ENCODE measurements around the gene TWIST2.
A peak's percentile ranks its signal among the peaks of the same experiment; 100 is the strongest.

TWIST2 gene

DNA sequence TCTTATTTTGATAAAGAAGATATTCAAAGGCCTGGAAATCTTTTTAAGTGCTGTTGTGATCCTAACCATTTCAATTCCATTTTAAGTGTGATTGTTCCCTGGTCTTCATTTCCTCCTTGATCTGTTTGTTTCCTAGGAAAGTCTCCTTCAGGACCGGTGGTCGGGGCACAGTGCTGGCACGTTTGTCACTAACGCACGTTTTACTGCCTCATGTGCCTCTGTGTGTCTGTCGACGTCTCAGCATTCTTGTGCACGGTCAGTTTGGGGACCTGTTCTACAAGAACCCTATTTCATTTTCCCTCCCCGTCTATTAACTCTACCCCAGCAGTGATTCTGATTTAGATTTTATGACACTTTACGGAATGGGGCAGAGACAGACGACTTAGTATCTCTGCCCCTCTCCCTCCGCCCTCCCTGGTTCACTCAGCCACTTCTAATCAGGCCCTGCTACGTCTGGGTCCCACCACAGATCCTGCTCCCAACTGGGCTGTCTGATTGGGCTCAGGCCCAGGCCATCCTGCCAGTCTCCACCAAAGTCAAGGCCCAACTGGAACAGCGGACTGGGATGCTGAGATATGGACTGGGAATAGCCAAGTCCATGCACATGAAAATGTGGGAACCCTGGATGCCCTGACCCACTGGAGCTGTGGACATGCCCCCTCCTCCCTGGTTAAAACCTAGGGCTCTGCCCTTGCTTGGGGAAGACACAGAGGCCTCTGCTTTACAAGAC, 95.6 kb downstream of the TWIST2 start:
- no peak for DNase-seq

DNA sequence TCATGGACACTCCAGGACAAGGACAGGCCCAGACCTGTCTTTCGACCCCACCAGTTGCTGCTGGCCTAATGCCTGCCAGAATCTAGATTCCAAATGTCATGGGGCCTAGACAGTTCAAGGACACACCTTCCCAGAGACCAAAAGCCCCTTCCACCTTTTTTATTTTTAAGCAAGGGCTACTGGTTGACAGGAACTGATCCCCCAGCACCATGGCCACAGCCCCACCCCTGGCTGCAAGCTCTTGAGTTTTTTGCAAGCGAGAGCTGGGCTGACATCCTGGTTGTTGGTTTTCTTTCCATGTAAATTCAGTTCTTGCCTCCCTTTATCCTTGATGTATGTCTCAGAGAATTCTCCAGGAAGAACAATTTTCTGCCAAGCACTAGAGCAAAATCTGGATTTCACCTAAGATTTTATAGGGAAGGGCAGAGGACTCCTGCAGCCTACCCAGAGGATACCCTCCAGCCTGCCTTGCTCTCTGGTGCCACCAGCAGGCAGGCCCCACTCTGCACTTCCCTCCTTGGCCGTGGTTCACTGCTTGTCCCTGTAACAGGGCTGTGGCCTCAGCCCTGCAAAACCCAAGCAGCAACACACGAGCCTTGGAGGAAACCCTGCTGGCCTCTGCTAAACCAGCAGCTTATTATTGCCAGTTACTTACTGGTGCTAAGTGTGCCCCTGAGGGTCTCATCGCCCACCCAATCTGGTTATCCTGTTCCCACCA, 97.7 kb downstream of the TWIST2 start:
- DNase-seq = peak; percentile 9

DNA sequence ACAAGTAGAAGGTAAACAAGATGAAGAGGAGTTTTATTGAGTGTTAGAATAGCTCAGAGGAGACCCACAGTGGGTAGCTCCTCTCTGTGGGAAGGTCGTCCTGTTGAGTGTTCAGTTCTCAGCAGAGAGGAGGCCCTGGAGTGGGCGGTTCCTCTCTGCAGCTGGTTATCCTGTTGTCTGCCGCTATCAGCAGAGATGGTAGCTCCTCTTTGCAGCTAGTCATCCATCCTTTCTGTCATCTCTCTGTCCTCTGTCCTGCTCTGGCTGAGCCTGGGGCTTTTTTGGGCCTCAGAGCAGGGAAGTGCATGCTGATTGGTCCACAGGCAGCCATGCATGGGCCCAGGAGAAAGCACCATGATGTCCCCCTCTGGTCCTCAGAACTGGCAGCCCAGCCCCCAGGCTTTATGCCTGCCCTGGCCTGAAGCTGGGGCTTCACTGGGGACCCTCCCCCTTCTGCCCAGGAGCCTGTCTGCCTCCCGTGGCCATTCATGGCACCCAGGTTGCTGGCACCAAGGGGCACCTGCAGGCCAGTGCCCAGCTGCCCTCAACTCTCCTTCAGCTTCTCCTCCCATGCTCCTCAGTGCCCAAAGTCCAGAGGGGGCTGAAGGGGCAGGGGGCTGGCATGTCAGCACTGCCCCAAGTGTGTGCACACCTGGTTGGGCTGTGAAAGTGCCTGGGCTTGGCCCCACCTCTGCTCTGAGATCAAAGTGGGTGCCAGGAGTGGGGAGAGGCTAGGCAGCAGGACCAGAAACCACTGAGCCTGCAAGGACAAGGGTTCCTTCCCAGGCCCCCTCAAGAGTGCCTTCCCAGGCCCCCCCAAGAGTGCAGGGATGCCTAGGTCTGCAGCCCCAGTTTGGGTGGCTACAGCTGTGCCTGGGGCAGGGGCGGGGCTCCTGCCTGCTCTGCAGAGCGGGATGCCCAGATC, 98.7 kb downstream of the TWIST2 start:
- DNase-seq = no peak

DNA sequence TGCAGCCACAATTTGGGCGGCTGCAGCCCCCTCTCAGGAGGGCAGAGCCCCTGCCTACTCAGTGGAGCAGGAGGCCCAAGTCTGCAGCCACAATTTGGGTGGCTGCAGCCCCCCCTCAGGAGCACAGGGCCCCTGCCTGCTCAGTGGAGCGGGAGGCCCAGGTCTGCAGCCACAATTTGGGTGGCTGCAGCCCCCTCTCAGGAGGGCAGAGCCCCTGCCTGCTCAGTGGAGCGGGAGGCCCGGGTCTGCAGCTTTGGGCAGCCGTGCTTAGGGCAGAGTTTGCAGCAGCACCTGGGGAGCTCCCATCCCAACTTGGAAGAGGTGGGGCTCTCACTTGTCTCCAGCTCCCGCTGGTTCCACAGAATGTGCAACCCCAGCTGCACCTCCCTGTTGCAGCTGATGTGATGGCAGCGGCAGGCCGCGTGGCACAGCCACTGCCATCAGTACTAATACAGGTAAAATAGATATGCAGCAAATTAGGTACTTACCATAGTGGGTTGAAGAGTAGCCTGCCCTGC, 99.4 kb downstream of the TWIST2 start:
- no peak for DNase-seq

DNA sequence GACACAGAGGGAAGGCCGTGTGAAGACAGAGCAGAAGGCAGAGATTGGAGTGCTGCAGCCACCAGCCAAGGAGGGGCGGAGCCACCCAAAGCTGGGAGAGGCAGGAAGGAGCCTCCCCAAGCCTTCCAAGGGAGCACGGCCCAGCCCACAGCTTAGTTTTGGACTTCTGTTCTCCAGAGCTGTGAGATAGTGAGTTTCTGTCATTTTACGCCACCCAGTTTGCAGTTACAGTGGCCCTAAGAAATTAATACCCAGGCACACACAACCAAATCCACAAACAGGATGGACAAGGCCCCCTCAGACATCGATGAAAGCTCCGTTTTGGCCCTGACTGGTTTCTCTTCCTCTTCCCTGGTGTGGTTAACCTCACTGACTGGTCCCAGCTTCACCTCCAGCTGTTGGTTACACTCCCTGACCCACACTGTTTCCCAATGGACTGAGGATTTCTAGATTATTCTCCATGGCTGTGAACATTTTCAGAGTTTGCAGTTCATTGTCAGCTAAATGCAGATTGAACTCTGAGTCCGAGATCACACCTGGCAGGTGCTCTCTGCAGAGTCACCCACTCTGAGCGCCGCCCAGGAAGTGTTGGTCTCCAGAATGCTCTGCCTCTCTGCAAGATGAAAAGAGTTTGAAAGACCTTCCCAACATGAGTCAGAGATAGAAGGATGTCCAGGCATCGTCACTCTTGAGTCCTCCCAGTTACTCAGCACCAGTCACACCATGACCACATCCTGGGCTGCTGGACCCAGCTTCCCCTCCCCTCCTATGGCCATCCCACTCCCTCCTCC, 100.2 kb downstream of the TWIST2 start:
- DNase-seq = peak; percentile 98

DNA sequence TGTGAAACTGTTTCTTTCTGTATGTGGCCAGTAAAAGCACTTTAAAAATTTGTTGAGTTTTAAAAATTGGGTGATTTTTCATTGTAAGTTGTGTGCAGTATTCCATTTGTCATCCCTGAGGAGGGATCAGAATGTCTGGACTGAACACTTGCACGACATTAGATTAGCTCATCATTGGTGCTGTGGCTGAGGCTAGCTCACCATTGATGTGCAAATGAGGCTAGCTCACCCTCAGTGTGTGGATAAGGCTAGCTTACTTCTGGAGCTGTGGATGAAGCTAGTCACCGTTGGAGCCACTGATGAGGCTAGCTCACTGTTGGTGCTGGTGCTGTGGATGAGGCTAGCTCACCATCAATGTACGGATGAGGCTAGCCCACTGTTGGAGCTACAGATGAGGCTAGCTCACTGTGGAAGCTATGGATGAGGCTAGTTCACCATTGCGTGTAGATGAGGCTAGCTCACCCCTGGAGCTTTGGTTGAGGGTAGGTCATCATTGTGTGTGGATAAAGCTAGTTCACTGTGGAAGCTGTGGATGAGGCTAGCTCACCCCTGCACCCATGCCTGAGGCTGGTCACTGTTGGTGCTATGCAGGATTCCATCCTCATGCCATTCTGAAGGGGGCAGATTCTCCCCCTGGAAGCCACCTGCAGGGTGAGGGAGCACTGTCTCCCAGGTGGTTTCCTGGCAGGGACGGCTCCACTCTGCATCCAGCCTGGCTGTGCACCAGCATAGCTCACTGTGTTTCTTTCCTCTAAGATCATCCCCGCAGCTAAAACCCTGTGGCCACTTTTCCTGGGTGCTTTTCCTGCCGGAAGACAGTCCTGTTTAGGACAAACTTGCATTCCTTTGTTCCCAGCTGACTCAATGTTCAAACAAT, 101.1 kb downstream of the TWIST2 start:
- no peak for DNase-seq

DNA sequence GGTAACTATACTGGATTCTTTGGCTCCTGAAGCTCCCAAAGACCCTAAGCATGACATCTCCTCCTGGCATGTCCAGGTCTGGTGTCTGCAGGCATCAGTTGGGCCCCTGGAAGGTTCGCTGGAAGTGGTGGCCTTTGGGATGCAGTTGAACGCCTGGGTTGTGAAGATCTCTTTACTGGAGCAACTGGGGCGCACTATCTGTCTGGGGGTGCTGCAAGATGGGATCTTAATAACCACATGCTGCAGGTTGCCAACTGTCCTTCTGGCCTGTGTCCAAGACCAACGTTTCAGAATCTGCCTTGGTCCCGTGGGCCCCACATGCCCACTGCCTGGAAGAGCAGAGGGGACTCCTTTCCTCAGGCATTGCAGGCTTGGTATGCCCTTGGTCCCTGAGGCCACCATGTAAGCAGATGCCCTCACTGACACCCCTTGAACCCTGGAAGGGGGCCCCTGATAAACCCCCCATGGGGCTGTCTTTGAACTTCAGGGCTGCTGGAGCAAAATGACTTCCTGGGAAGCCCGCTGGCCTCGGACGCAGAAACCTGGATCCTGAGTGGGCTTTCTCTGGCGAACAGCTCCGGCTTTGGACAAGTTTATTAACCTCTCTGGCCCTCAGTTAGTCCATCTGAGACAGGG, 101.9 kb downstream of the TWIST2 start:
- DNase-seq = no peak

DNA sequence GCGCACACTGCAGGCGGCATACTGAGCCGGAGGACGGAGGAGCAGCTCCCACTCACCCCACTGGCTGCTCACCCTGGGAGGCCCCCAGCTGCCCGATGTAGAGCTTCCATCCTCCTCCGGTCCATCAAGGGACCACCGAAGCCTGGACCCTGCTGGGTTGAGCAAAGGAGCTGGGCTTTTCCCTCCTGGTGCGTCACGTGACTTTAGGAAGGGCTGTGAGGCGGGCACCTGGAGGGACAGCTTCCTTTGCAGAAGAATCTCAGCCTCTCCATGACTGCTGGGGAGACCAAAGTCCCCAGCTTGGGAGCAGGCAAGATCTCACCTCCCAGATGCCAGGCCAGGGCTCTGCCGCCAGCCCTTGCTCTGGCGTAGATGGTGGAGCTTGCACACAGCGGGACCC, 102.7 kb downstream of the TWIST2 start:
- DNase-seq = no peak

DNA sequence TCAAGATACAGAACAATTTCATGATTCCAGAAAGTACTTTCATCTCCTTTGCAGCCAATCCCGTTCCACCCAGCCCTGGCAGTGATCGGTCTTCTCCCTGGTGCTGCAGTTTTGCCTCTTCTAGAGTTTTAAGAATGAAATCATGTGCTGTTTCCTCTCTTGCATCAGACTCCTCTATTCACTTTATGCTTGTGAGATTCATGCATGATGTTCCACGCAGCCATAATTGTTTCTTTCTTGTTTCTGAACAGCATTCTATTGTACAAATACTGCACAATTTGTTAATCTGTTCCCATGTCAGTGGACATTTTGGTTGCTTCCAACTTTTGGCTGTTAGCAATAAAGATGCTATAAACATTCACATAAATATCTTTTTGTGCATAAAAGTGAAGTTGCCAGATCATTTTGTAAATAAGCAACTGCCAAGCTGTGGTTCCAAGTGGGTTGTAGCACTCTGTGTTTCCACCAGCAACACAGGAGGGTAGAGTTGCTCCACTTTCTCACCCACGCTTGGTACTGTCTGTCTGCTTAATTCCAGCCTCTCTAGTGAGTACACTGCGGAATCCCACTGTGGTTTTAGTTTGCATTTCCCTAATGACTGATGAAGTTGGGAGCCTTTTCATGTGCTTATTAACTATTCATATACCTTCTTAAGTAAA, 104.5 kb downstream of the TWIST2 start:
- no peak for DNase-seq

DNA sequence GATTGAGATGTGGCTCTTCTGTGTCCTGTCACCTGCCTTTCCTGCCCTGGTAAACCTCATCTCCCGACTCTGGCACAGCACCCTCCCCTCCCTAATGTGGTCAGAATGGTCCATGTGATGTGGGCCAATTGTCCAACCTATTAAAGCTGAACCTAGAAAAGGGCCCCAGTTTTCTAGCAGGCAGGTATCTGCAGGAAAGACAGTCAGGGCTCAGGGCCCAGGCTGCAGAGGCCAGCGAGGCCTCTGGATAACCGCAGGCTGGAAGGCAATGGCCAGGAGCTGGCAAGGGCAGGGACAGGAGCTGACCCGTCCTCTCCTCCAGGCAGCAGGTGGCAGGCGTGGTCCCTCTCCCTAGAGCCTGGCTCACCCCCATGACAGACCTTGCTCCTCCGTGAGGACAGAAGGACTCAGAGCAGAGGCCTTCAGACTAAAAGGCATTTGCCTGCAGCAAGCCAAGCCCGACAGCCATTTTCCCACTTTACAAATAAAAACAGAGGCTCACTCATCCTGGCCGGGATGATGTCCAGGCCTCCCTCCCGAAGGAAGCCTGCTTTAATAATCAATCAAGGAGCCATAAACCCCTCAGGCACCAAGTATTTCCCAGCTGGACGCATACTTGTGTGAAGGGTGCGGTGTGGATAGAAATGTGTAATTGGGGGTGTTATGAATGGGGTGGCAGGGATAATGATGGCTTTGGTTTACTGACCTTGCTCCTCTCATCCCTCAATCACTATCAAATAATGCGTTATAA, 107.1 kb downstream of the TWIST2 start:
- no peak for DNase-seq

DNA sequence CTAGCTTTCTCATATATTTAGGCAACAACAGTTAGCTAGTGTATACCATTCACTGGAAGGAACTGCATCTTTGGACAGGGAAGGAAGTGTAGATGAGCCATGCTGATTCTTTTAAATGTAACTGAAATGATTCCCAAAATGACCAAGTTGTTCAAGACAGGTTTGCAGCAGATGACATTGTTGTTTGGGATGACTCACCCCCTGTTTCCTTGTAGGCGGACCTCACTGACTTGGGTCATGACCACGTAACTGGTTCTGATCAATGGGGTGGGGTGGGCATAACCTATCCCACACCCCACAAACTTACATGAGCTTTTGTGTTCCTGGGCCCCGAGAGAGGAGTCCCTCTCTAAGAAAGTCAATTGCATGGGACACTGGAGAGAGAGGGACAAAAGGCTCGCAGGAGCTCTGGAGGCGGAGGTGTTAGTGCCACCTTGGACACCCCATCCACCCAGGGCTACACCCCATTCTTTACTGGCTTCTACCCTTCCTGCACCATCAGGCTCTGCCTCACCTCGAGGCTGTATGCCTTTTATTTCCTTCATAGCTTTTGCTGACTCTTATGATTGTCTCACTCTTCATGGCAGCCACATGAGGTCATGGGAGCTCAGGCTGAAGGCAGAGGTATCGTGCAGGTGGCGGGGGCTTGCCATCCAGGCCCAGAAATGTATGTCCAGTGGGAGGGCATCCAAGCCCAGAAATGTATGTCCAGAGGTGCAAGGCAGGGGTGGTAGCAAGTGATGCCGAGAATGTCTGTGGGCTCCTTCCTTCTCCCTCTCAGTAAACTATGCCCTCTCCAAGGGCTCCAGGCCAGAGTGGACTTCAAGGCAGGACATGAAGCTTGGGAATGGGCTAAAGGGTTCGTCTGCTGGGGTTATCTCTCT, 108.0 kb downstream of the TWIST2 start:
- DNase-seq = no peak

DNA sequence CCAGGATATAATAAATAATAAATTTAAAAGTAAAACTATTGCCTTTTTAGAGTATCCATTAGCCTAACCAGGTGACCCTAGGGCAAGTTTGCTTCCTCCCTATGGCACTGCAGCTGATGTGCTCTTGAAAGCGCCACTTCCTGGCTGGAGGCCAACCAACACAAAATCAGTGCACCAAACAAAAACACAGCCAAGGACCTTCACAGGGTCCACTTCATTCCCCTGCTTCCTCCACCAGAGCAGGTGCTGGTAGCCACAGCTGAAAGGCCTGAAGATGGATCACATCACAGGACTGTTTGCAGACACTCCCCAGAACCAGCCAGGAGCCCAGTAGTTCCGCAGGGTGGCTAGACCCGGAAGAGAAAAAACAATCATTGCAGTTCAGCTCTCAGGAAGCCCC, 108.8 kb downstream of the TWIST2 start:
- DNase-seq = no peak

Data from MV-4-11 (cell line).